HG02885 (cell line): ENCODE data around the gene PDE4D.

Experiments
- ATAC-seq: cut with Tn5 transposase; IDR thresholded peaks from one replicate; pipeline ENCODE4 v1.9.1; 2021; ENCODE audit warnings: mild to moderate bottlenecking; ENCODE audit not compliant: unreplicated experiment, poor library complexity

The PDE4D gene

DNA sequence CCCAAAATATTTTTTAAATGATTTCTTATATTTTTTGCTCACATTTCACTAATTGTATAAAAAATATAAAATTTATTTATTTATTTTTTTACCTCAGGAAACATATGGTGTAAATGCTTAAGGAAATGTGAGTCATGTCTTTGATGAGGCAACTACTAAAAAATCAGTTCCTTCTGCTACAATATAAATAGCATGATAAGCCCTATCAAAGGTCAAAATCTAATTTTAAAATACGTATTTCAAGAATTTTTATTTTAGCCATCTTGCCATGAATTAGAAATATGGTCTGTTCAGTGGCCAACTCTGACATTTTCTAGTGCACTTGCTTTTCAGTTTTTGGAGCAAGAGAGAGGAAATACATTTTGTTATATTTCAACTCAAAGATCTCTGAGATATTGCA is 50.5 kb downstream of the PDE4D start:
- ATAC-seq: no peak

DNA sequence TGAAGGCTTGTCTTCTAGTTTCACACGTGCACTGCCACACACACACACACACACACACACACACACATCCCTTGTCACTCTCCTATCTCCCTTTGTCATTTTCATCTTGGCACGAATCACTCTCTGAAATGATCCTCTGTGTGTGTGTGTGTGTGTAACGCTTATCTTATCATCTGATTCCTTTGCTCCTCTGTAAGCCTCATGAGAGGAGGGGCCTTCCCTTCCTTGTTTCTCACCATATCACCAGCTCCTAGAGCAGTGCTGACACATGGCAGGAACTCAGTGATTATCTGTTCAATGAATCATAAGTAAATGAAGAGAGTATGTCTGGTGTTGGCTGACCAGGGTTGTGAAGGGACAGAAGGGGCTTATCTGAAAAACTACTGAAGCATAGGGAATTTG is 53.3 kb downstream of the PDE4D start:
- ATAC-seq: no peak

DNA sequence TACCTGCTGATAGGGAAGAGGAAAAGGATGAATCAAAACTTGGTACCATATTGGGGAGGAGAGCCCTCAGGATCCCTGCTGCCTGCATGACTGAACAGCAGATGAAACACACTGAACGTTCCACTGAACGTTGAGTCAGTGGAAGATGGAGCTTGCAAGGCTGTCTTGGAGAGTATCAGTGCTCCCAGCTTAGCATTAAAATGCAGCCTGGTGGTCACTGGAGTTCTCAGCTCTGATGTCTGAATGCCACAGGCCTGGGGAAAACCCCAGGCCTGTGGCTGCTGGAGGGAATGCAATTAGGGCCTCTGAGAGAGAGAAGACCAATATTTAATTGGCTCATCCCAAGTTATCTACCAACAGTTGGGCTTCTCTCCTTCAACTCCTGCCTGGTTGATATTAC is 54.5 kb downstream of the PDE4D start:
- no peak for ATAC-seq

DNA sequence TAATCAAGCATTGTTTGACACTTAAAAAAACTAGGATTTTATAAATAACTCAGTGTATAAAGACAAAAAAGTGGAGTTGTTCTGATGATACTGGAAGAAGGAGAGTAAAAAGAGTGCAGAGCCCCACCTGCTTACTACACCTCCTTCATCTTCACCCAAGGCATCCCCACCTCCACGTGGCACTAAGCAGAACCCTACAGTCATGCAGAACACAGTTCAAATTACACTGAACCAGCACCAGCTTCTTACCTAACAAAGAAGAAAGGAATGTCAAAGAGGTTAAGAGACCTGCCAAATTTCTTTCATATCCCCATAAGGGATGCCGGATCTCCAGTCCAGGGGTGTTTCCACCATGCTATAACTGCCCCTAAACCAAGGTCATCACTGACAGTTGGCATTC is 55.5 kb downstream of the PDE4D start:
- no peak for ATAC-seq

DNA sequence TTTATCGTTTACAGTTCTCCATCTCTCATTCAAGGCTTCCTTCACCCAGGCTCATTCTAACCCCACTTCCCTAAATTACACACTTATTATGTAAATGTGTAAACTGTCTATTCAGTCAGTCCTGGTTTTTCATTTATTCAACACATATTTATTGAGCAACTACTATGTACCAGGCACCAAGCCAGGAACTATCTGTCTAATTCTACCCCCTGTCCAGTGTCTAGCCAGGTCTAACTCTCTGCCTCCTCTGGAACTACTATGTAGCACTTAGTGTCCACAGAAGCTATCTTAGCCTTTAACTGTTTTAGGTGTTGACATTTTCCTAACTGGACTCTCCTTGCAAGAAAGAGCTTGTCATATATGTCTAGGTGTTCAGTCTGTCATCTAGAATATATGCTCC is 56.5 kb downstream of the PDE4D start:
- ATAC-seq: no peak

DNA sequence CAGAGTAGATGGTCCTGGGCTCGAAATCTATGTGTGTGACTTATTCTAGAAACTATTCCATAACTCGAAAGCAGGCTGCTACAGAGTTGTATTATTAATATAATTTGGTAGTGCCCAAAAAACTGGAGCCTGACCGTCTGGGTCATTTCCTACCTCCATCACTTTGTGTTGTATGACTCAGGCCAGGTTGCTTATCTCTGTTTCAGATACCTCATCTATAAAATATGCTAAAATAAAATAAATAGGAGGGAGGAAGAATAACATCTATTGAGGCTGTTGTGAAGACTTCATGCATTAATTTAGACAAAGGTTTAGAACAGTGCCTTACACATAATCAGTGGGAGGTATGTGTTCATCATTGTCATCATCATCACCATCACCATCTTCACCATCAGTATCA is 57.7 kb downstream of the PDE4D start:
- ATAC-seq: no peak

DNA sequence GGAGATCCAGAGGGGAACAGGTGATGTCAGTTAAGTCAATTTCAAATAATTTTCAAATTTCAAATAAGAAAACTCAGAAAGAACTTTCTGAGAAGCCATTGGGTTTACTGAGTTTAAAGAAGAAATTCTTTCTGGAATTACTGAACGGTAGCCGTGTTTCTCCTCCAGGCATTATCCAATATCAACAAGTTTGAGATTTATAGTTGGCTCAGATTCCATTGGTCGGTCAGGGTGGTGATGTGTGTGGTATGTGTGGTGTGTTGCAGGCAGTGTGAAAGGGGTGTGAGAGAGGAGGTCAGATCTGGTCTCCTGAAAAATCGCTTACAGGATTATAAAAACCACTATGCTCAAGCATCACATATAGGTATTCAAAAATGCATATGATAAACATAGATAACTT is 60.1 kb downstream of the PDE4D start:
- no peak for ATAC-seq

DNA sequence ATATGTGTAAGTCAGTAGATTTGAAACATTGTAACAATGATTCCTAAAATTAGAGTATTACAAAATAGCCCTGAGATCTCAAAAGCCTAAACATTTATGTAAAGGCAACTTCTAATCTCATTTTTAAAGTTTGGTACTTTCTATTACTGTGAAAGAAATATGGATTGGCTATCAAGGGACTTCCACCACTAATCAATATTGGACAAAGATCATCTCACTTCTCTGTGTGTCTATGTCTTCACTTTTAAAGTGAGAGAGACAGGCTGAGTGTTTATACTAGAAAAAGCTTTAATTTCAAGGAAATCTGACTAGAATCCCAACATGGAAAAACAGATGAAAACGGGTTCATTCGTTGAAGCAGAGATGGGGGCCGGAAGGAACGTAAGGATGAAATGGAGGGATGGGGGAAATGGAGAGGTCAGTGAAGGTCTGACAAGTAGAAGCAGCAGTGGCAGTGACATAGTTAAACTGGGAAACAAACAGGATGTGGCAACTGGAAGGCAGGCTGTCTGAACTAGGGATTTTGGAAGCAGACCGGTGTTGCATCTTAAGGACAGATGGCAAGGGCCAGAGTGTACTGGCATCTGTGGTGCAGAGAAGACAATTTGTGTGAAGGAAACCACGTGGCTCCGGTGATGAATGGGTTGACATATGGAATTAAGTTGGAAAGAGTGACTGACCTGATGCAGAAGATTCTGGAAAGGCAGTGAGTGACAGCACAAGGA is 60.8 kb downstream of the PDE4D start:
- no peak for ATAC-seq

DNA sequence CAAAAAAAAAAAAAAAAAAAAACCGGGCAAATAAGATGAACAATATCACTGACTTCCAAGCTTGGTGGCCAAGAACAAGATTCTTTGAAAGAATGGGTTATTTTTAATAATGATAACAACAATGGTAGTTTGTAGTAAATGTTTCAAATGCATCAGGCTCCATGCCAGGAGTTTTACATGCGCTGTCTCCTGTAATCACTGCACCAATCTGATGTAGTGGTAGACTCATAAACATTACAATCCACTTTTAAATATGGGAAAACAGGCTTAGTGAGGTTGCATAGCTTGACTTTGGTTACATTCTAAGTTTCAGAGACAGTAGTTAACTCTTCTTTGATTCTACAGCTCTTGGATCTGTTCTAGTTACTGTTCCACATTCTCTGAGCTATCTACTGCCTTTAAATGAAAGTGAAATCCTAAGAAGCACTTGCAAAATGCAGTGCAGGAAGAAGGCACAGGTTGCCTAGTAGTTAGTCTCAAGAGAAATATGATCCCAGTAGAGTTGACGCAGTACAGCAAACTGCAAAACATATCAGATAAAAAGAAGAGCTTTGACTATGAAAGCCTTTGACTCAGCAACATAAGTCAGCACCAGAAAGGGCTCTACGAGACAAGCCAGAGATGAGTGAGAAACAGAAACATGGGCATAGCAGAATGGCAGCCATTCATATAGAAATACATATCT is 62.1 kb downstream of the PDE4D start:
- ATAC-seq: no peak

DNA sequence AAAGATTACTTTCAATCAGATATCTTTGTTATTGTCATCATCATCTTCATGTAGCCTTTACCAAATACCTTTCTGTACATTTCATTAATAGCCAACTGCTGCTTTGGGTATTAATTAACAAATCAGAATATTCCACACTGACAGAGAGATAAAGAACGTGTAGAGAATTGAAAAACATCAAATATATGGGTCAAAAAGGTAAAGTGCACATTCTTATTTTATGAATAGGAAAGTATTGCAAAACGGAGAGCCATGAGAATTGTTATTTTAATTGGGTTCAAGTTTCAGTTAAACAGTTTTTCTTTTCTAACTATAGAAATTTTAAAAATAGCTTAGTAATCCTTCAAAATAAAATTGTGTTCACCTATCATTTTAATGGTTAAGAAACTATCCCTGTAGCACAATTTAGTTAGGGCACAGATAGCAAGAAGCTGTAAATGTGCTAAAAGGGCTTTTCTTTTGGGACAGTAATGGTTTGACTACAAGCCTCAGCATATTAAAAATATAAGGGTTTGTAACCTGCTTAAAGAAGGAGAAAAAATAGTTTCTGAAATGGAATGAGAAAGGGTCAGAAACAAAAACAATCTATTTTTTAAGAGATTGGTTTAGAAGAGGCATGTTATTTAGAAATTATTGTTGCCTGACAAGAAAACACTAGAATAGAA is 62.9 kb downstream of the PDE4D start:
- no peak for ATAC-seq

DNA sequence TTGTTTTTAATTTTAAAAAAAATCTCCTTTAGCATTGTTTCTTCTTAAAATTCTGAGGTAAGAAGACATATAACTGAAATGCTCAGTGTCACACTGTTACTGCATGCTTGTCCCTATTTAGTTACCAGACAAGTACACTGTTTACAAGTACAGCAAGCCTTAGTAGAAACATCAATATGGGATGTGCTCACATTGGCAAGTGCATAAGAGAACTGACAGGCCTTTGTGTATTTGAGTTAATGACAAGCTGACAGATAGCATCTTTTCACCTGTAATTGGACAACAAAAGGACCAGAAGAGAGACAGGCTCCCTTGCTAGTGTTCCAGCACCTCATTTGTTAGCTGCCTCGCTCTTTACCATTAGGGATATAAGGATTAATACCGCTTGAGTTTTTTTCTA is 63.6 kb downstream of the PDE4D start:
- ATAC-seq: no peak

DNA sequence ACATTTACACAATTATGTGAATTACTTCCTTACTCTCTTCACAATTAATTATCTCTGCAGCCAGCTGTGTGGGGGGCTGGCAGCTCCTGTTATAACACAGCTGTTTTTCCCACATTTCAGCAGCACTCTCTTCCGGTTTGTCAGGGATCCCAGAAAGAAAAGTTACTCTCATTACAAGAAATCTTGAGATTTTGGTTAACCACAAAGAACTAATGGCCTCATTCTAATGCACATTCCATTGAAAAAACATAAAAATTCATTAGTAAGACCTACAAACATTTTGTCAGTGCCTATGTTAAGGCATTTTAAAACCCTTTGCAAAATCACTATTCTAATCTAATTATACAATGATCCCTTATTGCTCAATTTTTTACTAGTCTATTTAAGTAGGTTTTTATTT is 64.1 kb downstream of the PDE4D start:
- ATAC-seq: no peak

DNA sequence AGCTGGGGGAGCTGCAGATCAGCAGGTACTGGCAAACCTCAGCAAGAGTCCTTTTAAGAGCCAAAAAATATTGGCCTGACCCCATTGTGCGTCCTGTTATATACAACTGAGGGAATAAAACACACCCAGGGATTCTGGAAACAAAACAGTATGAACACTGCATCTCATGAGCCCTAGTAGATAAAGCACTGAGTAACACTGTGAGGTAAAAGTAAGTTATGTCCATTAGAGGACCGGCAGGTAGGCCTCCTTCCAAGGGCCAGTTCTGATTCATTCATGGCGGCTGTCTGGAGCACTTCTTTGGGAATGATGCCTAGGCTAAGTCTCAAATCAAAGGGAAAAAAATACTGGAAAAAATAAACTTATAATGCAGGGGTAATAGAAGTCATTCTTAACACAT is 64.9 kb downstream of the PDE4D start:
- ATAC-seq: no peak

DNA sequence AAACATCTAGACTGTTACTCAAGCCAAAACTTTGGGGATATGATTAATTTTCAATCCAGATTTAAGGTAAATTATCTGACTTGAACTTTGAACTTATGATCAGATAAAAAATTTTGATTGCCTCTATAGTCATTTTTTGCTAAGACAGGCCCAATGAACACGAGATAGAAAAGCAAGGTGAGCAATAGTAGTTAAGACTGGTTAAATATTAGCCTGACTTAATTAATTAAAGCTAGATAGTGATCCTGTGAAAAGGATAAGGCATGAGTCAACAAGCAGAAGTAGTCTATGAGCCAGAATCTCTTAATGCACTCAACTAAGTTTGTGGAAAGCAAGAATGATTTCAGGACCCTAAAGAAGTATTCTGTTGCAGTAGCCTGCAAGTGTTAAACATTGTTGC is 66.5 kb downstream of the PDE4D start:
- ATAC-seq: no peak

DNA sequence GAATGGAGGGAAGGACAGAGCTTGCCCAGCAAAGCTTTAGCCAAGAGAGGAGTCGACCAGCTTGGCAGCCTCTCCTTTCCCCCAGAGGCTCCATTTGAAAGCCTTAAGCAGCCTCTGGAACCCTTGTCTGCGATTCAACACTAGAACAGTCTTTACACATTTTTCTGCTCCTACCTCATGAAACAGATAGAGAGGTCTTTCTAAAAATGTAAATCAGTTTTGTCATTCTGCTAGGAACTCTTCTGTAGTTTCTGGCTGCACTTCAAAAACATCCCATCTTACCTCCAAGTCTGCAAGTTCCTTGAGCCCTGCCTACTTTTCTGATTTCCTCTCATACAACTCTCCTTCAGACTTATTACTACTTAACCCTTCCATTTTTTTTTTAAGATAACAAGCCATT is 70.1 kb downstream of the PDE4D start:
- no peak for ATAC-seq

DNA sequence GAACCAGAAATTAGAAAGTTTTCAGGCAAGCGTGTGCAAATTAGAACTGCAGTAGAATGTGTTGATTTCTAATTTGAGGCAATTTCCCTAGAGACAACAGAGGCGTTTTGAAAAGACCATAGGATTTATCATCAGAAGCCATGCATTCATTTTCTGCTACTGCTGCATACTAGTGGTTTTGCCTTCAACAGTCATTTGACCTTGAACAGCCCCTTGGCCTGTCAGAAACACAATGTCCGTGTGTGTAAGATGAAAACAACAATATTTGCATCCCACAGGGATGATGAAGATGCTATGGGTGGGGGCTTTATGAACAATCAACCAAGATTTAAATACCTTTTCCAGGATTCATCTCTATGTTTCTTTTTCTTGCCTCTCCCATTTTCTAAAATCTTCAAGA is 73.7 kb downstream of the PDE4D start:
- no peak for ATAC-seq

DNA sequence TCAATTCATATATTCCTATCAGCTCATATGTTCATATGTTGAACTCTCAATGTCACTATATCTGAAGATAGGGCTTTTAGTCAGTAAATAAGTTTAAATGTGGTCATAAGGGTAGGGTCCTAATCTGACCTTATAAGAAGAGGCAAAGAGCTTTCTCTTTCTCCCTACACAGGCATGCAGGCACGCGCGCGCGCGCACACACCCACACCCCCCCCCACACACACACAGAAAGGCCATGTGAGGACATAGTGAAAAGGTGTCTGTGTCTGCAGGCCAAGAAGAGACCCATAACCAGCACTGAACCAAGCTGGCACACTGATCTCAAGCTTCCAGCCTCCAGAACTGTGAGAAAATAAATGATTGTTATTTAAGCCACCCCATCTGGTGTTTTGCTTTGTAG is 76.0 kb downstream of the PDE4D start:
- no peak for ATAC-seq

DNA sequence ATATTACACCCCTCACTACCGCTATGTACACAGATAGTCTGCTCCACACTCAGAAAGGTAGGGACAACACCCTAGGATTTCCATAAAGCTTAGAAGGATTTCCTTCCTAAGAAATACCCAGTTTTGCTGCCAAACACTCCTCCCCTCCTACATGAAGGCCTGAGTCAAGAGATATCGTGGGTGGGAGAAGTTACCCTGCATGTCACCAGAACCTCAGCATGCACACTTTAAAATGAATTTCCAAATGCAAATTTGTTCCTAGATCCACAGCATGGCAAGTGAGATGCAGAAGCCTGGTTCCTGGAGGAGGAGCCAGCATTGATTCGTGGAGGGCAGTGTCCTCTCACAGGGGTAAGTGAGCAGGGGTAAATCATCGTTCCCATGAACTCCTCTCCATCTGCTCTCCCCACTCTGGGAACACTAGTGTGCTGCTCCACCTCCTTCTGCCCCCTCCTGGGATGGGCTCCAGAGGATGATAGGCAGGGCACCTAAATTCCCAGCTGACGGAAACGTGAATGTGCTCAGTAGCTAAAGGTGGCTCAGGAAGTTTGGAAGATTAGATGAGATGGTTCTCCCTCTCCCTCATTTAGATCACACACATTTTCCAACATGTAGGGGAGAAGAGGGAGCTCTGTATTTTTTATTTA is 76.7 kb downstream of the PDE4D start:
- ATAC-seq: no peak

DNA sequence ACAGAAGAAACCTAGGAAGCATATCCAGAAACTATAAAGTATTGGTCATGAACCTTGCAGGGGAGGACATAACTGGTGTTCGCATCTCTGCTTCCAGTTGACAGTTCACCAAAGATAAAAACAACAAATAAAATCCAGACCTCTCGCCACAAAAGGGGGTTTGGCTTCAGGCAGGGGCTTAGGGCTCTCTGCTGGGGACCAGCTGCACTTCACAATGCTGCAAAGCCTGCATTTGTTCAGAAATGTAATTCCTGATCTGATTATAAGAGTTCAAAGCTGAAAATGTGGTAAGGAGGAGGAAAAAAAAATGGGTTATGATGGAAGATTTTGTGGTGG is 79.0 kb downstream of the PDE4D start:
- no peak for ATAC-seq

DNA sequence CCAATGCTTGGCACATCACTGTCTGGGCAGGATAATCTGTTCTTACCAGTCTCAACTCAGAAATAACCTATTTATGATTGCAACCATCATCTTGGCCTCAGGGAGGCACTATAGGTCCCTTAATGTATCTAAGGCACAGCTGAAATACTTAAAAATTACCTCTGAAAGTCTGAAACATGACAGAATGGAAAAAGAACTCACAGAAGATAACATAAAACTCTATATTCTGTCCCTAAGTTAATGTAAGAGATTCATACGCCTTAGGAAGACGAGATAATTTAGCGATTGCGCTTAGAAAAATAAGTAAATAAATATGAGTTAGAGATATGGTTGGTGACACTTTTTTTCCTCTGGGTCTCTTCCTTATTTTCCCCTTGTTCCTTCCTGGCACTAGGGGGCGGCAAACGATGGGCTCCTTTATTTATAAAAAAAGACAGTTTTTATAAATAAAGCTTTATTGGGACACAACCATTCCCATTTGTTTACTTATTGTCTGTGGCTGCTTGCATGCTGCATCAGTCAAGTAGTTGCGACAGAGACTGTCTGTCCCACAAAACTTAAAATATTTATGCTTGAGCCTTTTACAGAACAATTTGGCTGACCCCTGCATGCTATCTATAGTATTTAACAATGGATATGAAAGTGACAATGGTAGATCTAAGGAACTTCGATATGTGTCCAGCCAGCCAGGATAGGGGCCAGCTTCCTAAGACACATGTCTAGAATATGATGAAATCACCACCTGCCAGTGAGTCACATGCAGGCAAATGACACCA is 79.6 kb downstream of the PDE4D start:
- ATAC-seq: peak; percentile 69

DNA sequence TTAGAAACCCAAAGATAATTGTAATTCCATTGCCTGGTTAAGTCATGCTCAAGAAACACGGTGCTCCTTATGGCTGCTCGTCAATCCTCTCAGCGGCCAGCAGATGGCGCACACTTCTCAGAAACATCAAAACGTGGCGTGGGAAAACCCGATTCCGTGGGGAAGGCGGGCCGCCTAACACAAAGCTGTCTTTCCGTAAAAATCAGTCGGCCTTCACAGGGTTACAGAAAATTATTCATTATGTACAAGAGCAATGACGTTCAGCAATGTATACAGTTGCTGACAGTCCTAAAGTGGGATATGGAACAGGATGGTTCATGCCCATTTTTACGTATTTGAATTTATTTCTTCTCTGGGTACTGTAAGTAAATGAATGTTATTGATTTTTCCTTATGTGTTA is 83.5 kb downstream of the PDE4D start:
- peak; percentile 69 for ATAC-seq
